ENCODE data around the gene KRT75. TPM values are rescaled to one million over a fixed set of nuclear protein-coding genes. Genes with fewer than 3 reads are reported as not detected.

The KRT75 gene
- total RNA-seq, 1 experiment from 2014 or later = not detected

DNA sequence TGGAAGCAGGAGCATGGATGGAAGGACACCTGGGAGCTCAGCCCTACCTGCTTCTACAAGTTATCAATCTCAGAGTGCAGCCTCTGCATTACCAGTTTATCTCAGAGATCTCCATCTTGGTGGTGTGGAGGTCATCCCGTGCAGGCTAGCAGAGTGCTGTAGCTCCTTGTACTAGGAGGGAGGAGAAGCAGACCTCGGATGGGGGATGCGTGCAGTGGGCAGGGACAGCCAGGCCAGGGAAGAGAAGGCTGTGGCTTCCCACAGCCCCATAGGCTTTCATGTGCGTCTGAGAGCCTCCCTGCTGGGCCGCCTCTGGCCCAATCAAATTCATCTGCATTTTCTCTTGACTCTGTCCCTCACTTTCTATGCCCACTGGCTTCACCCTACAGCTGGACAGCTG is 19.2 kb downstream of the KRT75 start:
- H3K9me3 Mint-ChIP-seq = peaks cover 5 to 7% of the 10 kb centered on the region in 2 experiments; a peak in 3 of 5 replicates

More for the DNA sequence above, 19.2 kb downstream of the KRT75 start:
- H3K23ac ChIP-seq (ENCODE audit: insufficient read length, low read depth, low read length) = no peak overlapping the region
- H3K56ac ChIP-seq (ENCODE audit: insufficient read length, low read depth, low read length) = no peak overlapping the region
- H4K8ac ChIP-seq (replicated peaks; ENCODE audit: insufficient read length, low read depth, low read length) = no peak overlapping the region
- Mint-ChIP-seq H3K27ac (no peak overlapping the region), H3K36me3 (ENCODE audit: insufficient read depth in 1 of 3, low read depth in 3 of 3) (peaks cover 0 to 4% (median 0%) of the 10 kb centered on the region in 3 experiments; a peak in 2 of 7 replicates), H3K27me3 (ENCODE audit: low read depth) (peaks cover 10% of the 10 kb centered on the region), H3K4me3 (no peak overlapping the region), H3K4me1 (peaks cover 8 to 9% of the 10 kb centered on the region in 2 experiments)
- H2AK5ac ChIP-seq (ENCODE audit: insufficient read length, low read length) = no peak overlapping the region
- H3K9me3 ChIP-seq (ENCODE audit: control insufficient read depth, low read depth, low read length) = no peaks in the 10 kb centered on the region
- no peaks in the 10 kb centered on the region for H3K27me3 ChIP-seq (ENCODE audit: insufficient read depth, low read length)
- no peak overlapping the region for H3K27ac ChIP-seq (ENCODE audit: insufficient read length, low read depth, low read length)
- H2BK12ac ChIP-seq (ENCODE audit: insufficient read length, low read depth, low read length) = no peak overlapping the region
- no peak overlapping the region for H3K18ac ChIP-seq (ENCODE audit: insufficient read length, low read depth, low read length)
- no peak overlapping the region for H2AFZ ChIP-seq (ENCODE audit: low read length)
- no peak overlapping the region for H2BK15ac ChIP-seq (ENCODE audit: low read depth, low read length)
- no CpG with 5 or more reads among the region's 5 CpGs for WGBS (ENCODE audit: extremely low coverage, insufficient read length, low lambda C conversion rate)
- no peak overlapping the region for H4K91ac ChIP-seq (ENCODE audit: insufficient read length, low read depth, low read length)
- H4K20me1 ChIP-seq (ENCODE audit: control insufficient read depth, insufficient read depth, insufficient read length) = no peaks in the 10 kb centered on the region
- H3K4ac ChIP-seq (ENCODE audit: low read depth, low read length) = no peak overlapping the region
- TF ChIP-seq, protein P1, sequence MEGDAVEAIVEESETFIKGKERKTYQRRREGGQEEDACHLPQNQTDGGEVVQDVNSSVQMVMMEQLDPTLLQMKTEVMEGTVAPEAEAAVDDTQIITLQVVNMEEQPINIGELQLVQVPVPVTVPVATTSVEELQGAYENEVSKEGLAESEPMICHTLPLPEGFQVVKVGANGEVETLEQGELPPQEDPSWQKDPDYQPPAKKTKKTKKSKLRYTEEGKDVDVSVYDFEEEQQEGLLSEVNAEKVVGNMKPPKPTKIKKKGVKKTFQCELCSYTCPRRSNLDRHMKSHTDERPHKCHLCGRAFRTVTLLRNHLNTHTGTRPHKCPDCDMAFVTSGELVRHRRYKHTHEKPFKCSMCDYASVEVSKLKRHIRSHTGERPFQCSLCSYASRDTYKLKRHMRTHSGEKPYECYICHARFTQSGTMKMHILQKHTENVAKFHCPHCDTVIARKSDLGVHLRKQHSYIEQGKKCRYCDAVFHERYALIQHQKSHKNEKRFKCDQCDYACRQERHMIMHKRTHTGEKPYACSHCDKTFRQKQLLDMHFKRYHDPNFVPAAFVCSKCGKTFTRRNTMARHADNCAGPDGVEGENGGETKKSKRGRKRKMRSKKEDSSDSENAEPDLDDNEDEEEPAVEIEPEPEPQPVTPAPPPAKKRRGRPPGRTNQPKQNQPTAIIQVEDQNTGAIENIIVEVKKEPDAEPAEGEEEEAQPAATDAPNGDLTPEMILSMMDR (conservative IDR thresholded peaks at IDR 0.05) = no peak
- no peaks in the 10 kb centered on the region for H3K79me2 ChIP-seq (ENCODE audit: insufficient read depth, low read length)
- no peaks in the 10 kb centered on the region for H3K4me1 ChIP-seq (ENCODE audit: insufficient read depth, low read length)
- no peak overlapping the region for H2BK5ac ChIP-seq (ENCODE audit: insufficient read length, low read length)
- no peak for DNase-seq
- peaks cover 3% of the 10 kb centered on the region for H3K23me2 ChIP-seq (ENCODE audit: insufficient read length, low read depth, low read length, poor library complexity, severe bottlenecking)
- H3K9ac ChIP-seq (ENCODE audit: extremely low read depth, insufficient read length, low read length) = no peak overlapping the region
- H3K14ac ChIP-seq (ENCODE audit: insufficient read depth, low read length) = no peak overlapping the region
- no peaks in the 10 kb centered on the region for H3K79me1 ChIP-seq (ENCODE audit: insufficient read depth, low read depth, low read length, poor library complexity, severe bottlenecking)
- H4K5ac ChIP-seq (ENCODE audit: insufficient read length, low read depth, low read length) = no peak overlapping the region
- no peak overlapping the region for H3T11ph ChIP-seq (ENCODE audit: low read length)
- H2BK120ac ChIP-seq (ENCODE audit: low read depth, low read length, poor library complexity, severe bottlenecking) = no peak overlapping the region
- H2BK20ac ChIP-seq (ENCODE audit: low read depth, low read length, poor library complexity, severe bottlenecking) = no peak overlapping the region
- no peak overlapping the region for H3K4me2 ChIP-seq (ENCODE audit: insufficient read depth, insufficient read length, low read length)
